Astrocyte of the hippocampus (primary cell): Measurements from ENCODE around the gene RERE.

ENCODE experiments used
- DNase-seq: peaks from one replicate; pipeline ENCODE4 v3.0.0; 2011; ENCODE audit warnings: low read depth, low spot score

The RERE gene

GRCh38 chr1:8365661-8366362, 451.6 kb downstream of the RERE start:
- no peak for DNase-seq

- DNase-seq = no peak
These were observed 452.7 kb downstream of the RERE start for GRCh38 chr1:8364528-8365442.

GRCh38 chr1:8363767-8364301, 453.6 kb downstream of the RERE start:
- no peak for DNase-seq

- no peak for DNase-seq
These were observed 454.2 kb downstream of the RERE start for GRCh38 chr1:8363186-8363766.

- no peak for DNase-seq
These were observed 454.7 kb downstream of the RERE start for GRCh38 chr1:8362701-8363101.

GRCh38 chr1:8361198-8361849, 456.1 kb downstream of the RERE start:
- DNase-seq = no peak

GRCh38 chr1:8360493-8361197, 456.8 kb downstream of the RERE start:
- DNase-seq = no peak

GRCh38 chr1:8359617-8360481, 457.6 kb downstream of the RERE start:
- DNase-seq = no peak

- DNase-seq = no peak
These were observed 458.4 kb downstream of the RERE start for GRCh38 chr1:8358897-8359616.

- DNase-seq = no peak
These were observed 459.1 kb downstream of the RERE start for GRCh38 chr1:8358241-8358896.

- no peak for DNase-seq
These were observed 459.9 kb downstream of the RERE start for GRCh38 chr1:8357329-8358101.

GRCh38 chr1:8356256-8357209, 460.9 kb downstream of the RERE start:
- DNase-seq = no peak

- no peak for DNase-seq
These were observed 461.8 kb downstream of the RERE start for GRCh38 chr1:8355439-8356255.

GRCh38 chr1:8354038-8354437, 463.4 kb downstream of the RERE start:
- DNase-seq = no peak

GRCh38 chr1:8352886-8353785, 464.3 kb downstream of the RERE start:
- DNase-seq = no peak
